Measurements from ENCODE around the gene CPVL.

DNA sequence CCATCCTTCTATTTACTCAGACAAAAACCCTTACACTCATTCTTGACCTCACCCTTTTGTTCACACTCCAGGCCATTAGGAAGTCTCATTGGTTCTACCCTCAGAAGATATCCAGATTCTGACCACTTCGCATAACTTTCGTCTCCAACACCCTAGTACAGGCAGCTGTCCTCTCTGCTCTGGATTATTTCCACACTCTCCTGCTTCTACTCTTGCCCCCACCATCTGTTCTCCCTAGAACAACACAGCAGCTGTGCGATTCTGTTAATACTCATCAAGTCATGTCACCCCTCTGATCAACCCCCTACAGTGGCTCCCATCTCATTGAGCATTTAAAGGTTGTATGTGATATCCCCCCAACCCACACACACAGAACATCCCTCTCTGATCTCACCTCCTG lies 172.7 kb downstream of the CPVL start:
- TF ChIP-seq, protein P1, sequence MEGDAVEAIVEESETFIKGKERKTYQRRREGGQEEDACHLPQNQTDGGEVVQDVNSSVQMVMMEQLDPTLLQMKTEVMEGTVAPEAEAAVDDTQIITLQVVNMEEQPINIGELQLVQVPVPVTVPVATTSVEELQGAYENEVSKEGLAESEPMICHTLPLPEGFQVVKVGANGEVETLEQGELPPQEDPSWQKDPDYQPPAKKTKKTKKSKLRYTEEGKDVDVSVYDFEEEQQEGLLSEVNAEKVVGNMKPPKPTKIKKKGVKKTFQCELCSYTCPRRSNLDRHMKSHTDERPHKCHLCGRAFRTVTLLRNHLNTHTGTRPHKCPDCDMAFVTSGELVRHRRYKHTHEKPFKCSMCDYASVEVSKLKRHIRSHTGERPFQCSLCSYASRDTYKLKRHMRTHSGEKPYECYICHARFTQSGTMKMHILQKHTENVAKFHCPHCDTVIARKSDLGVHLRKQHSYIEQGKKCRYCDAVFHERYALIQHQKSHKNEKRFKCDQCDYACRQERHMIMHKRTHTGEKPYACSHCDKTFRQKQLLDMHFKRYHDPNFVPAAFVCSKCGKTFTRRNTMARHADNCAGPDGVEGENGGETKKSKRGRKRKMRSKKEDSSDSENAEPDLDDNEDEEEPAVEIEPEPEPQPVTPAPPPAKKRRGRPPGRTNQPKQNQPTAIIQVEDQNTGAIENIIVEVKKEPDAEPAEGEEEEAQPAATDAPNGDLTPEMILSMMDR (conservative IDR thresholded peaks at IDR 0.05; ENCODE audit: low read depth in 2 of 2) = no peak
- TF ChIP-seq, protein P2, sequence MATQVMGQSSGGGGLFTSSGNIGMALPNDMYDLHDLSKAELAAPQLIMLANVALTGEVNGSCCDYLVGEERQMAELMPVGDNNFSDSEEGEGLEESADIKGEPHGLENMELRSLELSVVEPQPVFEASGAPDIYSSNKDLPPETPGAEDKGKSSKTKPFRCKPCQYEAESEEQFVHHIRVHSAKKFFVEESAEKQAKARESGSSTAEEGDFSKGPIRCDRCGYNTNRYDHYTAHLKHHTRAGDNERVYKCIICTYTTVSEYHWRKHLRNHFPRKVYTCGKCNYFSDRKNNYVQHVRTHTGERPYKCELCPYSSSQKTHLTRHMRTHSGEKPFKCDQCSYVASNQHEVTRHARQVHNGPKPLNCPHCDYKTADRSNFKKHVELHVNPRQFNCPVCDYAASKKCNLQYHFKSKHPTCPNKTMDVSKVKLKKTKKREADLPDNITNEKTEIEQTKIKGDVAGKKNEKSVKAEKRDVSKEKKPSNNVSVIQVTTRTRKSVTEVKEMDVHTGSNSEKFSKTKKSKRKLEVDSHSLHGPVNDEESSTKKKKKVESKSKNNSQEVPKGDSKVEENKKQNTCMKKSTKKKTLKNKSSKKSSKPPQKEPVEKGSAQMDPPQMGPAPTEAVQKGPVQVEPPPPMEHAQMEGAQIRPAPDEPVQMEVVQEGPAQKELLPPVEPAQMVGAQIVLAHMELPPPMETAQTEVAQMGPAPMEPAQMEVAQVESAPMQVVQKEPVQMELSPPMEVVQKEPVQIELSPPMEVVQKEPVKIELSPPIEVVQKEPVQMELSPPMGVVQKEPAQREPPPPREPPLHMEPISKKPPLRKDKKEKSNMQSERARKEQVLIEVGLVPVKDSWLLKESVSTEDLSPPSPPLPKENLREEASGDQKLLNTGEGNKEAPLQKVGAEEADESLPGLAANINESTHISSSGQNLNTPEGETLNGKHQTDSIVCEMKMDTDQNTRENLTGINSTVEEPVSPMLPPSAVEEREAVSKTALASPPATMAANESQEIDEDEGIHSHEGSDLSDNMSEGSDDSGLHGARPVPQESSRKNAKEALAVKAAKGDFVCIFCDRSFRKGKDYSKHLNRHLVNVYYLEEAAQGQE (IDR thresholded peaks at IDR 0.05; ENCODE audit: unreplicated experiment) = no peak
- TF ChIP-seq CREB1 (CRISPR knock-in tag; IDR thresholded peaks at IDR 0.05; ENCODE audit: low read depth) (no peak), EZH2 (IDR thresholded peaks at IDR 0.05; ENCODE audit: low read depth, unreplicated experiment) (no peak), EZH2phosphoT487 (IDR thresholded peaks at IDR 0.05; ENCODE audit: unreplicated experiment) (no peak)
